SW480 (cell line): Measurements from ENCODE around the gene C5AR1.
"Not testable (repeated sequence)": the region's sequence is repeated elsewhere in the genome, so short reads cannot be mapped to it uniquely, and the experiment has no call there.

Experiments
- DNase-seq: peaks from one replicate; pipeline ENCODE4 v3.0.0-alpha.2; 2016; ENCODE audit warnings: low spot score

Gene C5AR1

DNA sequence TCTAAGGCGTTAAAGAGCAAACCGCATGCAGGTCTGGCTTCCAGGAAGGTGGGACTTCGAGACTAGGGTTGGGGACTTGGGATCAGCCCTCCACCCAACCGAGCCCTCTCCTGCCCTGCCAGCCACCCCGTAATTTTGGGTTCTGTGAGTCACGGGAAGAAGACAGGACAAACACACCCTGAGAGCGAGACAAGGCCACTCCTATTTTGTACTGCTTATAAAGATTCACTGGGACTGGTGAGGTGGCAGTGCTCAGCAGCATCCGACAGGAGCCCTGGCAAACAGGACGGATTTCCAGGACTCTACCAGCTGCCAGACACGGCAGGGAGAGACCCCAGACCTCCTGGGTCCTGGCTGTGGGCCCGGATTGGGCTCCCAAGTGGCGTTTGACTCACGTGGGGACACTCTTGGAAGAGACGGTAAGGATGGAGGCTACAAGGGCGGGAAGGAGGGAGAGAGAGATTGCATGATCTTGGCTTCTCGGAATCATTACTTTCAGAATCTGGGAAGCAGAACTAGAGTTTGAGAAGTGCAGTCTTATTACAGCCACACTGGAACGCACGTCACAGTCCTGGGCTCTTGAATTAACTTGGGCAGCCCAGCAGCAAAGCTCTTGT is 22.4 kb downstream of the C5AR1 start, which contains the start of gene C5AR2:
Gene C5AR2, plus strand, starts transcription at position 245 of the 617 bp plus-strand sequence. CDS start 8,625 bp downstream, outside the sequence.
- no peak for DNase-seq

- DNase-seq, result not testable (repeated sequence)
Observed at GRCh38 chr19:47336765-47337718, 27.4 kb downstream of the C5AR1 start.

DNA sequence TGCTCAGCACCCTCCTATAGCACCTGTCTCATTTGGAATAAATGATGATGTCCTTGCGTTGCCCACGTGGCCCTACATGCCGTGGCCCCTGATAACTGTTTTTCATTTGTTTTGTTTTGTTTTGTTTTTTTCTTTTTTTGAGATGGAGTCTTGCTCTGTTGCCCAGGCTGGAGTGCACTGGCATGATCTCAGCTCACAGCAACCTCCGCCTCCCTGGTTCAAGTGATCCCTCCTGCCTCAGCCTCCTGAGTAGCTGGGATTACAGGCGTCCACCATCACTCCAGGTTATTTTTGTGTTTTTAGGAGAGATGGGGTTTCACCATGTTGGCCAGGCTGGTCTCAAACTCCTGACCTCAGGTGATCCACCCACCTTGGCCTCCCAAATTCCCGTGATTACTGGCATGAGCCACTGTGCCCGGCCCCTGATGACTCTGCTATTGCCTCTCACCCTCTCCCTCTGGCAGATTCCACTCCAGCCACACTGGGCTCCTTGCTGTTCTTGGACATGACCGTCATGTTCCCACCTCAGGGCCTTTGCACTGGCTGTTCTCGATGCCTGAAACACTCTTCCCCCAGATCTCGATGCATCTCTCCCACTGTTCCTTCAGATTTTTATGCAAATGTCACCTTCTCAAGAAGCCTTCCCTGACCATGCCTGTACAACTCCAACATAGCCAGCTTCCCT is 29.7 kb downstream of the C5AR1 start:
- DNase-seq, result no peak

GRCh38 chr19:47340477-47341208 is 31.0 kb downstream of the C5AR1 start:
- DNase-seq, result no peak

DNA sequence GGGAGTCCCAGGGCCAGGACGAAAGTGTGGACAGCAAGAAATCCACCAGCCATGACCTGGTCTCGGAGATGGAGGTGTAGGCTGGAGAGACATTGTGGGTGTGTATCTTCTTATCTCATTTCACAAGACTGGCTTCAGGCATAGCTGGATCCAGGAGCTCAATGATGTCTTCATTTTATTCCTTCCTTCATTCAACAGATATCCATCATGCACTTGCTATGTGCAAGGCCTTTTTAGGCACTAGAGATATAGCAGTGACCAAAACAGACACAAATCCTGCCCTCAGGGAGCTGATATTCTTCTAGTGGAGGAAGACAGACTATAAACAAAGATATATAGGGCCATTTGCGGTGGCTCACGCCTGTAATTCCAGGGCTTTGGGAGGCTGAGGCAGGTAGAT is 32.1 kb downstream of the C5AR1 start:
- no peak for DNase-seq

DNA sequence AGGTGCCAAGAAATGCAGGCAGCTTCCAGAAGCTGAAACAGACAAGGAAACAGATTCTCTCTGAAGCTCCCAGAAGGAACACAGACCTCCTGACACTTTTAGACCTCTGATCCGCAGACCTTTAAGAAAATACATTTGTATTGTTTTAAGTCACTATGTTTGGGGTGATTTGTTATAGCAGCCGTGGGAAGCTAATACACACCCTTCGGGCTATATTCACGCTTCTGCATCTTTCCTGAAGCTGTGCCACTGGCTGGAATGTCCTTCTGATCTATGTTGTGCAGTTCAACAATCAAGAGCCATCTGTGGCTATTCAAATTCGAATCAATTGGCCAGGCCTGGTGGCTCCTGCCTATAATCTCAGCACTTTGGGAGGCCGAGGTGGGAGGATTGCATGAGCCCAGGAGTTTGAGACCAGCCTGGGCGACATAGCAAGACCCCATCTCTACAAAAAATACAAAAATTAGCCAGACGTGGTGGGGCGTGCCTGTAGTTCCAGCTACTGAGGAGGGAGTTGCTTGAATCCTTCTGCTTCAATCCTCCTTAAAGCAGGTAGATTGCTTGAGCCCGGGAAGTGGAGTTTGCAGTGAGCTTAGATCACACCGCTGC is 33.6 kb downstream of the C5AR1 start:
- DNase-seq, result no peak

DNA sequence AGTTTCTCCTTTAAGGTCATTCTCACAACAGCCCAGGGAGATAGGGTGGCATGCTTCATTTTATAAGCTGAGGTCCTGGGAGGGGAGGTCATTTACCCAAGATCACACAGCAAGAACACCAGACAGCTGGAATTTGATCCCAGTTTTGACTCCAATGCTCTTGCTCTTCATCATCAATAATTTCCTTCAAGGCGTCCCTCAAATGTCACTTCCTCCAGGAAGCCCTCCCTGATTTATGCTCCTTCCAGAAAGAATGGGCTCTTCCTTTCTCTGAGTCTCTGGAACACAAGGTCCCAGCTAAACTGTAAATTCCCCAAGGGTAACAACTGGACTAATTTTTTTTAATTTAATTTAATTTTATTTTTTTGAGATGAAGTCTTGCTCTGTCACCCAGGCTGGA is 34.8 kb downstream of the C5AR1 start:
- DNase-seq, result no peak

GRCh38 chr19:47346024-47346423 is 36.4 kb downstream of the C5AR1 start:
- not testable (repeated sequence) for DNase-seq

GRCh38 chr19:47348819-47349795 is 39.4 kb downstream of the C5AR1 start, which contains the start of gene DHX34:
Gene DHX34 (plus strand): TSS chr19:47349315. CDS start chr19:47353031, 3,716 bp downstream.
- DNase-seq, result peak; percentile 99

DNA sequence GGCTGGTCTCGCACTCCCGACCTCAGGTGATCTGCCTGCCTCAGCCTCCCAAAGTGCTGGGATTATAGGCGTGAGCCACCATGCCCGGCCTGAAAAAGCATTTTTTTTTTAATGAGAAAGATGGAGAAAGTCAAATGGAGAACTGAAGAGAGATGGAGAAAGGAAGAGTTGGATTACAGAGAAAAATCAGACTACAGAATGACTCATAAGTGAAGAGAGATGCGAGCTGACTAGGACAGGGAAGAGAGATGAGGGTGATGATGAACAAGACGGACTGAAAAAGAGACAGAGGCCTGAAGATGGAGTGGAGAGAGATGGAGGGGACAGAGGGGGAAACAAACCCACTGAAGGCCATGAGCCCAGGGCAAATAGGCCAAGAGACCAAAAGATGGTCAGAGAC is 41.0 kb downstream of the C5AR1 start:
- no peak for DNase-seq

- DNase-seq, result peak; percentile 48
Observed at GRCh38 chr19:47351548-47351947, 41.9 kb downstream of the C5AR1 start.

GRCh38 chr19:47352095-47352494 is 42.4 kb downstream of the C5AR1 start:
- no peak for DNase-seq

DNA sequence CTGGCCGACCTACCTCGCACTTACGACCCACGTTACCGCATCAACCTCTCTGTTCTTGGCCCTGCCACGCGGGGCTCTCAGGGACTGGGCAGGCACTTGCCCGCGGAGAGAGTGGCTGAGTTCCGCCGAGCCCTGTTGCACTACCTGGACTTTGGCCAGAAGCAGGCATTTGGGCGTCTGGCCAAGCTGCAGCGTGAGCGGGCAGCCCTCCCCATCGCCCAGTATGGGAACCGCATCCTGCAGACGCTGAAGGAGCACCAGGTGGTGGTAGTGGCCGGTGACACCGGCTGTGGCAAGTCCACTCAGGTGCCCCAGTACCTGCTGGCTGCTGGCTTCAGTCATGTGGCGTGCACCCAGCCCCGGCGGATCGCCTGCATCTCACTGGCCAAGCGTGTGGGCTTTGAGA is 43.6 kb downstream of the C5AR1 start:
- peak; percentile 32 for DNase-seq

- no peak for DNase-seq
Observed at GRCh38 chr19:47356900-47357299, 47.2 kb downstream of the C5AR1 start.

DNA sequence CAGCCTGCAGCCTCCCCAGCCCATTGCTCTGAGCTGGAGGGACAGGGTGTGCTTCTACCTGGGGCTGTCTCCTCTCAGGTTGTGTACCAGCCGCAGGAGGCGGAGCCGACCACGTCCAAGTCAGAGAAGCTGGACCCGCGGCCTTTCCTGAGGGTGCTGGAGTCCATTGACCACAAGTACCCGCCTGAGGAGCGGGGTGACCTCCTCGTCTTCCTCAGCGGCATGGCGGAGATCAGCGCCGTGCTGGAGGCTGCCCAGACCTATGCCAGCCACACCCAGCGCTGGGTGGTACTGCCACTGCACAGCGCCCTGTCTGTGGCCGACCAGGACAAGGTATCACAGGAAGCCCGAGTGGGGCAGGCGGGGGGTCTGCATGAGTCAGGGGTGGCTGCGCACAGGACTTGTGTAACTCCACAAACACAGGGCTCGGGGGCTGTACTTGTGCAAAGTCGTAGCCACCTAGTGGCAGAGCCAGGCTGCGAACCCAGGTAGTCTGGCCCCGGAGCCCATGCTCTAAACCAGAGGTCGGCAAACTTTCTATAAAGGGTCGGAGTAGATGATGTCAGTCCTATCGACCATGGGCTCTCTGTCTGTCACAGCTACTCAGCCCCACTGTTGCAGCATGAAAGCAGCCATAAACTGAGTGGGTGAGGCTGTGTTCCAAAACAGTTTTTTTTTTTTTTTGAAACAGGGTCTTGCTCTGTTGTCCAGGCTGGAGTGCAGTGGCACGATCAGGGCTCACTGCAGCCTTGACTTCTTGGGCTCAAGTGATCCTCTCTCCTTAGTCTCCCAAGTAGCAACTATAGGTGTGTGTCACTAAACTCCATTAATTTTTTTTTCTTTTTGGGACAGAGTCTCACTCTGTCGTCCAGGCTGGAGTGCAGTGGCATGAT is 48.4 kb downstream of the C5AR1 start:
- DNase-seq, result no peak

- DNase-seq, result no peak
Observed at GRCh38 chr19:47358936-47359335, 49.3 kb downstream of the C5AR1 start.

- no peak for DNase-seq
Observed at GRCh38 chr19:47362321-47362720, 52.7 kb downstream of the C5AR1 start.

- DNase-seq, result no peak
Observed at GRCh38 chr19:47363758-47364531, 54.3 kb downstream of the C5AR1 start.
